Measurements from ENCODE around the gene PRCP. TPM values are rescaled to one million over a fixed set of nuclear protein-coding genes. Genes with fewer than 3 reads are reported as not detected.

PRCP gene
- total RNA-seq, 1 experiment from 2014 or later, result 56.7 TPM

DNA sequence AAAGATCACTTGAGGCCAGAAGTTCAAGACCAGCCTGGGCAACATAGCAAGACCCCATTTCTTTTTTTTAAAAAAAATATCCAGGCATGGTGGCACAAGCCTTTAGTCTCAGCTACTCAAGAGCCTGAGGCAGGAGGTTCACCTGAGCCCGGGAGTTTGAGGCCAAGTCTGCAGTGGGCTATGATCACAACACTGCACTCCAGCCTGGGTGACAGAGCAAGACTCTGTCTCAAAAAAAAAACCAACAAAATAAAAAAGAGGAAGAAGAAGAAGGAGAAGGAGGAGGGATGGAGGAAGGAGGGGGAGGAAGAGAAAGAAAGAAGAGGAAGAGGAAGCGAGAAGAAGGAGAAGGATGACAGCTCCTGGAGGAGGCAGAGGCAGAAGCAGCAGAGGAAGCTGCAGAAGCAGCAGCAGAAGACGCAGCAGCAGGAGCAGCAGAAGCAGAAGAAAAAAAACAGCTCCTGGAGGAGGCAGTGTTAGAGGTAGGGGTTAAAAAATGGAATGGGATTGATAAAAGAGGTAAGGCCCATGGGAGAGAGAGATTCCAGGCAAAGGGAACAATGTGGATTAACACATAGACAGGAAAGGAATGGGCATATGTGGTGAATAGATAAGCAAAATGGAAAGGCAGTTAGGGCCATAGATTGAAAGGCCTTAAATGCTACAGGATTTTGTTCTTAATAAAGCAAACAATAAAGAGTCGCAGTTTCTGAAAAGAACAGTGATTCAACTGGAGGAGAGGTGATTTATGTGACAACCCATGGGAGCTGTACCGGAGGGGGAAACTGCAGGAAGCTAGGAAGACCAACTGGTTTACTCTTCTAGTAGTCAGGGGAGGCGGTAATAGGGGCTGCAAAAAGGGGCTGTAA lies 10.9 kb downstream of the PRCP start:
- Histone ChIP-seq H3K23me2 (ENCODE audit: insufficient read length, low read depth, low read length, poor library complexity, severe bottlenecking) (no peaks in the 10 kb centered on the region), H3K56ac (ENCODE audit: insufficient read length, low read depth, low read length) (no peak overlapping the region), H3K14ac (ENCODE audit: insufficient read depth, low read length) (no peak overlapping the region), H4K5ac (ENCODE audit: insufficient read length, low read depth, low read length) (no peak overlapping the region), H2BK15ac (ENCODE audit: low read depth, low read length) (no peak overlapping the region), H2BK20ac (ENCODE audit: low read depth, low read length, poor library complexity, severe bottlenecking) (no peak overlapping the region), H3K4ac (ENCODE audit: low read depth, low read length) (no peak overlapping the region), H4K8ac (replicated peaks; ENCODE audit: insufficient read length, low read depth, low read length) (no peak overlapping the region), H2BK120ac (ENCODE audit: low read depth, low read length, poor library complexity, severe bottlenecking) (no peak overlapping the region), H3K9me3 (ENCODE audit: control insufficient read depth, low read depth, low read length) (no peaks in the 10 kb centered on the region), H4K91ac (ENCODE audit: insufficient read length, low read depth, low read length) (no peak overlapping the region), H3K9ac (ENCODE audit: extremely low read depth, insufficient read length, low read length) (no peak overlapping the region), H3K27ac (ENCODE audit: insufficient read length, low read depth, low read length) (no peak overlapping the region), H3K27me3 (ENCODE audit: insufficient read depth, low read length) (no peaks in the 10 kb centered on the region), H4K20me1 (ENCODE audit: control insufficient read depth, insufficient read depth, insufficient read length) (no peaks in the 10 kb centered on the region), H3K4me2 (ENCODE audit: insufficient read depth, insufficient read length, low read length) (no peak overlapping the region), H2AK5ac (ENCODE audit: insufficient read length, low read length) (no peak overlapping the region), H2AFZ (ENCODE audit: low read length) (no peak overlapping the region), H3K79me2 (ENCODE audit: insufficient read depth, low read length) (peaks cover under 1% of the 10 kb centered on the region; the same call in 1 of the 2 replicates), H3T11ph (ENCODE audit: low read length) (no peak overlapping the region), H2BK5ac (ENCODE audit: insufficient read length, low read length) (no peak overlapping the region), H3K23ac (ENCODE audit: insufficient read length, low read depth, low read length) (no peak overlapping the region), H2BK12ac (ENCODE audit: insufficient read length, low read depth, low read length) (no peak overlapping the region), H3K4me1 (ENCODE audit: insufficient read depth, low read length) (no peaks in the 10 kb centered on the region), H3K79me1 (ENCODE audit: insufficient read depth, low read depth, low read length, poor library complexity, severe bottlenecking) (peaks cover 3% of the 10 kb centered on the region), H3K18ac (ENCODE audit: insufficient read length, low read depth, low read length) (no peak overlapping the region)
- H3K4me1 Mint-ChIP-seq, result peaks cover 2 to 7% of the 10 kb centered on the region in 2 experiments; a peak in 2 of 4 replicates
- H3K27me3 Mint-ChIP-seq (ENCODE audit: low read depth), result no peaks in the 10 kb centered on the region; the same call in 1 of the 2 replicates
- H3K9me3 Mint-ChIP-seq, result no peaks in the 10 kb centered on the region
- TF ChIP-seq, protein P1, sequence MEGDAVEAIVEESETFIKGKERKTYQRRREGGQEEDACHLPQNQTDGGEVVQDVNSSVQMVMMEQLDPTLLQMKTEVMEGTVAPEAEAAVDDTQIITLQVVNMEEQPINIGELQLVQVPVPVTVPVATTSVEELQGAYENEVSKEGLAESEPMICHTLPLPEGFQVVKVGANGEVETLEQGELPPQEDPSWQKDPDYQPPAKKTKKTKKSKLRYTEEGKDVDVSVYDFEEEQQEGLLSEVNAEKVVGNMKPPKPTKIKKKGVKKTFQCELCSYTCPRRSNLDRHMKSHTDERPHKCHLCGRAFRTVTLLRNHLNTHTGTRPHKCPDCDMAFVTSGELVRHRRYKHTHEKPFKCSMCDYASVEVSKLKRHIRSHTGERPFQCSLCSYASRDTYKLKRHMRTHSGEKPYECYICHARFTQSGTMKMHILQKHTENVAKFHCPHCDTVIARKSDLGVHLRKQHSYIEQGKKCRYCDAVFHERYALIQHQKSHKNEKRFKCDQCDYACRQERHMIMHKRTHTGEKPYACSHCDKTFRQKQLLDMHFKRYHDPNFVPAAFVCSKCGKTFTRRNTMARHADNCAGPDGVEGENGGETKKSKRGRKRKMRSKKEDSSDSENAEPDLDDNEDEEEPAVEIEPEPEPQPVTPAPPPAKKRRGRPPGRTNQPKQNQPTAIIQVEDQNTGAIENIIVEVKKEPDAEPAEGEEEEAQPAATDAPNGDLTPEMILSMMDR (conservative IDR thresholded peaks at IDR 0.05), result no peak
- no peak overlapping the region for H3K27ac Mint-ChIP-seq
- H3K36me3 Mint-ChIP-seq (ENCODE audit: insufficient read depth in 1 of 3, low read depth in 3 of 3), result no peaks in the 10 kb centered on the region; a peak in 1 of 7 replicates
- no peak for DNase-seq
- no peak overlapping the region for H3K4me3 Mint-ChIP-seq
- no CpG with 5 or more reads among the region's 6 CpGs for WGBS (ENCODE audit: extremely low coverage, insufficient read length, low lambda C conversion rate)
